ENCODE measurements around the gene SAPCD2.

The SAPCD2 gene

DNA sequence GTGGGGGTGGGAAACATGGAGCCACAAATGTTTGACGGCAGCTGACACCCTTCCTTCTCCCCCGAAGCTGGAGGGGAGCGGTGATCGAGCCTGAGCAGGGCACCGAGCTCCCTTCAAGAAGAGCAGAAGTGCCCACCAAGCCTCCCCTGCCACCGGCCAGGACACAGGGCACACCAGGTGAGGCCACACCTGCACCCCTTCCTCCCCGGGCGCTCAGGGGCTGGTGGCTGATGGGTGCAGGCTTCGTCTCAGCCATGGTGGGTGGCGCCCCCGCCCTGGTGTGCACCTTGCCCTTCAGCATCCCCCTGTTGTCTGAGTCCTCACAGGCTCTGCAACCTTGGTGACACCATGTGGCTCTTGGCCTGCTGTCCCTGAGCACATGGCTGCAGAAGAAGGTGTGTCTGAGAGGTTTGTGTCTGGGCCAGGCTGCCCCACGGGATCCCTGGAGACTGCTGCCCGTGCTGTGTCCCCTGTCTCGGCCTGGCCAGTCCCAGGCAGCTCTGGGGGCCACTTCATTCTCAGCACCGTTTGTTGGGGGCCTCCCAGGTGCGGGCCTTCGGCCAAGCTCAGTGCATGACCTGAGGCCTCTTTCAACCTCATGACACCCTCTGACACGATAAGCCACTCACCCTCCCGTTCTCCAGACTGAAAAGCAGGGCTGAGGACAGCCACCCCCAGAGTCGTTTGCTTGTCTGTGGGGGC lies 27.6 kb upstream of the SAPCD2 start:
- peaks cover 19% of the 10 kb centered on the region for H3K36me3 Mint-ChIP-seq (ENCODE audit: low read depth)
- no peaks in the 10 kb centered on the region for H3K4me1 Mint-ChIP-seq
- H3K4me3 Mint-ChIP-seq, result no peak overlapping the region
- TF ChIP-seq, protein P1, sequence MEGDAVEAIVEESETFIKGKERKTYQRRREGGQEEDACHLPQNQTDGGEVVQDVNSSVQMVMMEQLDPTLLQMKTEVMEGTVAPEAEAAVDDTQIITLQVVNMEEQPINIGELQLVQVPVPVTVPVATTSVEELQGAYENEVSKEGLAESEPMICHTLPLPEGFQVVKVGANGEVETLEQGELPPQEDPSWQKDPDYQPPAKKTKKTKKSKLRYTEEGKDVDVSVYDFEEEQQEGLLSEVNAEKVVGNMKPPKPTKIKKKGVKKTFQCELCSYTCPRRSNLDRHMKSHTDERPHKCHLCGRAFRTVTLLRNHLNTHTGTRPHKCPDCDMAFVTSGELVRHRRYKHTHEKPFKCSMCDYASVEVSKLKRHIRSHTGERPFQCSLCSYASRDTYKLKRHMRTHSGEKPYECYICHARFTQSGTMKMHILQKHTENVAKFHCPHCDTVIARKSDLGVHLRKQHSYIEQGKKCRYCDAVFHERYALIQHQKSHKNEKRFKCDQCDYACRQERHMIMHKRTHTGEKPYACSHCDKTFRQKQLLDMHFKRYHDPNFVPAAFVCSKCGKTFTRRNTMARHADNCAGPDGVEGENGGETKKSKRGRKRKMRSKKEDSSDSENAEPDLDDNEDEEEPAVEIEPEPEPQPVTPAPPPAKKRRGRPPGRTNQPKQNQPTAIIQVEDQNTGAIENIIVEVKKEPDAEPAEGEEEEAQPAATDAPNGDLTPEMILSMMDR (IDR thresholded peaks at IDR 0.05), result no peak
- DNase-seq, result no peak
- no peak overlapping the region for H3K27ac Mint-ChIP-seq
- H3K9me3 Mint-ChIP-seq, result no peaks in the 10 kb centered on the region
- H3K27me3 Mint-ChIP-seq (ENCODE audit: low read depth, poor library complexity), result no peaks in the 10 kb centered on the region

DNA sequence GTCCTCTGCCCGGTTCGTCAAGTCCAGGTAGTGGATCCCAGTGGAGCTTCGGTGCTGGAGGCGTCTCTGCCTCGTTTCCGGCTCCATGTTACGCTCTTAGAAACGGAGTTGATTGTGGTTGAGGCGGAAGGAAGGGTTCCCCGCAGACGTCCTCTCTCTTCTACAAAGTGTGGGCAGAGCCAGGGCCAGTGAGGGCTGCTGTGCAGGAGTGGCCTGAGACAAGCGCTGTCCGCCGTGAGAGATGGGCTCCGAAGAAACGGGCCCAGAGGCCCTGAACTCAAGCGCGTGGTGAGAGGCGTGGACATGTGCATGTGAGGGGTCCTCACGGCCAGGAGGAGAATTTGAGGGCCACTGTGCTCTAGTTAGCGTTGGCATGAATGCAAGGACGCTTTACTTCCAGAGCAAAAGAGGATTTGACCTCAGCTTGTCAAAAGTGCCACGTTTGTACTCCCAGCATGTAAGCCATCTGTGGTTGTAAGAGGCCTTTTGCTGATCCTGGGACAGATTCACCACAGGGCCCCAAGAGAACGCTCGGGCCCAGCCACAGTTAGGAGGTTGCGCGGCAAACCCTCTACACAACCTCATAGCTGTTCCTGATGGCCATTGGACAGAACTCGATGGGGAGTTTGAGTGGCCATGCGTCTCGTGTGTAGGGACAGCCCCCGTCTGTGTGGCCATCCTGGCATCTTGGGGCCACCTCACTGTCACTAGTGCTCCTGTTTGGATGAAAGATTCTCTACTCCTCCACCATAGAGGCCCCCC lies 26.6 kb upstream of the SAPCD2 start:
- no peak overlapping the region for H3K27ac Mint-ChIP-seq
- H3K4me1 Mint-ChIP-seq, result no peaks in the 10 kb centered on the region
- H3K9me3 Mint-ChIP-seq, result no peaks in the 10 kb centered on the region
- no peak for DNase-seq
- H3K27me3 Mint-ChIP-seq (ENCODE audit: low read depth, poor library complexity), result no peaks in the 10 kb centered on the region
- H3K4me3 Mint-ChIP-seq, result no peak overlapping the region
- TF ChIP-seq, protein P1 (IDR thresholded peaks at IDR 0.05), result no peak
- H3K36me3 Mint-ChIP-seq (ENCODE audit: low read depth), result peaks cover 25% of the 10 kb centered on the region

DNA sequence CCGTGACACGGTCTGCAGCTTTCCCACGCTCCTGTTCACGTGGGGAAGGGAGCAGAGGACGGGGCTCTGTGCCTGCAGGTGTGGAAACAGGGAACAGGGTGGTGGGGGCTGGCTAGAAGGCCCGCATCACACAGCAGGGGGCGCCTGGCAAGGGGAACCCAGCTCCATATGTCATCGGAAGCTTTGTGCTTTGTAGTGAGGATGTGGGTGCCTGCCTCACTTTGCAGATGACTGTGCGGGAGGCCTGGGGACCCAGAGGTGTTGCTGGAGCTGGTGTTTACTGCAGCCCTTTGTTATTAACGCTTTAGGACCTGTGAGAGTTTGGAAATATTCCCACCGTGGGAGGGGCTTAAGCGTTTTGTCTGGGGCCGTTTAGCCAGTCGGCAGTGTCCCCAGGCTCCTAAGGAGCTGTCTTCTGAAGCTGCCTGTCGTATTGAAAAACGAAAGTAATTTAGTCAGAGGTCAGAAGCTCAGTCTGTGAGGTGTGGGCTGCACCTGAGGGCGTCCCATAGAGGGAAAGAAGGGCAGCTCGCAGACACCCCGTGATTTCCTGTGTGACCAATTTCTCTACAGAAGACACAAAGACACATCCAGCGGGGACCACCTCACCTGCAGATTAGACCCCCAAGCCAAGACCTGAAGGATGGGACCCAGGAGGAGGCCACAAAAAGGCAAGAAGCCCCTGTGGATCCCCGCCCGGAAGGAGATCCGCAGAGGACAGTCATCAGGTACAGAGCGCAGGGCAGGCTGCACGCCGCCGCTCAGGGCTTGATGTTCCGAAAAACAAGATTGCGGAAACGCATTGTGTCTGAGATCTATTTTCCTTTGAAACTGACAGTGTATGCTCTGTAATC lies 25.5 kb upstream of the SAPCD2 start:
- TF ChIP-seq, protein P1 (IDR thresholded peaks at IDR 0.05), result no peak
- H3K27me3 Mint-ChIP-seq (ENCODE audit: low read depth, poor library complexity), result no peaks in the 10 kb centered on the region
- H3K9me3 Mint-ChIP-seq, result no peaks in the 10 kb centered on the region
- no peak overlapping the region for H3K4me3 Mint-ChIP-seq
- H3K27ac Mint-ChIP-seq, result no peak overlapping the region
- H3K36me3 Mint-ChIP-seq (ENCODE audit: low read depth), result peaks cover 29% of the 10 kb centered on the region
- DNase-seq, result no peak
- H3K4me1 Mint-ChIP-seq, result no peaks in the 10 kb centered on the region

DNA sequence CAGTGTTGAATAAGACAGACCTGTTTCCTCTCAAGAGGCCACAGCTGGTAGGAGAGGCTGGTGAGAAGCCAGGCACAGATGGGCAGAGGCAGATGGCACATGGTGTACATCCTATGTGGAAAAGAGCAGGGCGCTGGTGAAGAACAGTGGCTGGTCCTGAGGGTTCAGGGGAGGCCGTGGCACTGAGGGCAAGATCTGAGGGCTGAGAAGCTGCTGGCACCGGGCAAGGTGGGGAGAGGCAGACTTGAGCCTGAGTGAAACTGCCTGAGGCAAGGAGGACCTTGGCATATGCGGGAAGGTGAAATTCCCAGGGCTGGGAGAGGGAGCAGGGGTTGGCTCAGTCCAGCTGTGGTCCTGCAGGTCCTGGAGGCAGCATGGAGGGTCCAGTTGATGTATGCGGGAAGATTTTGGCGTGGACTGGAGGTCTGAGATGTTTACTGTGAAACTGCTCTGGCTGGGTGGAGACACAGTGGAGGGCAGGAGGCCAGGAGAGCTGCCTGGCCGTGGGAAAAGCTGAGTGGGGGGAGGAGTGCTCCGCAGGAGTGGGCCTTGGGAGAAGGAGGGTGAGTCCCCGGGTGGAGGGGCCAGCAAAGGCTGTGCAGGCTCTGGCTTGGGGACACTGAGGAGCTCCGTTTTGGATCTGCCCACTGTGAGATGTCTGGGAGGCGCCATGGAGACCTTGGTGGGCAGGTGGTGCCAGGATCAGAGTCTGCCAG lies 19.0 kb upstream of the SAPCD2 start:
- Mint-ChIP-seq H3K4me1 (peaks cover 17% of the 10 kb centered on the region), H3K4me3 (no peak overlapping the region), H3K27me3 (ENCODE audit: low read depth, poor library complexity) (peaks cover 18% of the 10 kb centered on the region), H3K27ac (no peak overlapping the region), H3K36me3 (ENCODE audit: low read depth) (peaks cover 27% of the 10 kb centered on the region), H3K9me3 (no peaks in the 10 kb centered on the region)
- DNase-seq, result no peak
- TF ChIP-seq, protein P1 (IDR thresholded peaks at IDR 0.05), result no peak

DNA sequence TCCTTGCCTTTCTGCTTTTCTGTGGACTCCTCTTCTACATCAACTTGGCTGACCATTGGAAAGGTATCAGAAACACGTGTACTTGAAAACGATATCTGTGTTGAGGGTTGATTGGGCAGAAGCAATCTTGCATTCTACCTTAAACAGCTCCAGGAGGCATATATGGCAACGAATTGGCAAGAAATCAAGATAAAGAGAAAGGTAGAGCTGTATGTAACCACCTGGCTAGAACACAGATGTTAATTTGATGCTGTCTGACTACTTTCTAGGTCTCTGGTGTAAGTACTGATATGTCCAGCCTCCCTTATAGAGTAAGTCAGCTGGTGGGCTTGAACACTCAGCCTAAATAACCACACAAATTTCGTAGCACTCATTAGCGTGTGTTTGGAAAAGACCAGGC lies 17.8 kb upstream of the SAPCD2 start:
- no peak for DNase-seq
- Mint-ChIP-seq H3K9me3 (no peaks in the 10 kb centered on the region), H3K4me3 (peak overlapping the region; percentile 88), H3K27ac (no peak overlapping the region), H3K36me3 (ENCODE audit: low read depth) (peaks cover 23% of the 10 kb centered on the region), H3K27me3 (ENCODE audit: low read depth, poor library complexity) (peaks cover 30% of the 10 kb centered on the region), H3K4me1 (peaks cover 24% of the 10 kb centered on the region)
- TF ChIP-seq, protein P1 (IDR thresholded peaks at IDR 0.05), result no peak
